H9 (cell line): ENCODE results near the gene ATP10B. TPM values are rescaled to one million over a fixed set of nuclear protein-coding genes. Genes with fewer than 3 reads are reported as not detected.

Experiments
- DNase-seq: peaks from one replicate; pipeline ENCODE4 v3.0.0-alpha.2; 2017
- H2AFZ ChIP-seq: one replicate; pipeline ENCODE4 v1.6.1; 2013; ENCODE audit warnings: mild to moderate bottlenecking, low read length, control low read depth, moderate library complexity
- H2AK5ac ChIP-seq: 2 replicates; pipeline ENCODE4 v1.6.1; 2013; ENCODE audit warnings: low read length, control low read depth, mixed read lengths; ENCODE audit not compliant: insufficient read length
- H2BK120ac ChIP-seq: one replicate; pipeline ENCODE4 v1.6.1; 2013; ENCODE audit warnings: low read depth, mild to moderate bottlenecking, low read length, control low read depth, inconsistent platforms; ENCODE audit not compliant: poor library complexity, severe bottlenecking
- H2BK12ac ChIP-seq: 2 replicates; pipeline ENCODE4 v1.6.1; 2013; ENCODE audit warnings: low read length, control low read depth, mixed read lengths, low read depth; ENCODE audit not compliant: insufficient read length
- H2BK15ac ChIP-seq: 2 replicates; pipeline ENCODE4 v1.6.1; 2013; ENCODE audit warnings: low read depth, low read length, control low read depth
- H2BK20ac ChIP-seq: one replicate; pipeline ENCODE4 v1.6.1; 2013; ENCODE audit warnings: low read depth, mild to moderate bottlenecking, low read length, control low read depth, inconsistent platforms; ENCODE audit not compliant: poor library complexity, severe bottlenecking
- H2BK5ac ChIP-seq: 2 replicates; pipeline ENCODE4 v1.6.1; 2013; ENCODE audit warnings: low read length, control low read depth, mixed read lengths; ENCODE audit not compliant: insufficient read length
- H3K14ac ChIP-seq: 2 replicates; pipeline ENCODE4 v1.6.1; 2013; ENCODE audit warnings: low read length, control low read depth; ENCODE audit not compliant: insufficient read depth
- H3K18ac ChIP-seq: 2 replicates; pipeline ENCODE4 v1.6.1; 2013; ENCODE audit warnings: low read depth, mild to moderate bottlenecking, mixed read lengths, low read length, control low read depth; ENCODE audit not compliant: insufficient read length
- H3K23ac ChIP-seq: 2 replicates; pipeline ENCODE4 v1.6.1; 2013; ENCODE audit warnings: low read length, control low read depth, mixed read lengths, low read depth; ENCODE audit not compliant: insufficient read length
- H3K23me2 ChIP-seq: 2 replicates; pipeline ENCODE4 v1.6.1; 2013; ENCODE audit warnings: low read depth, mild to moderate bottlenecking, mixed read lengths, low read length, control low read depth; ENCODE audit not compliant: insufficient read length, poor library complexity, severe bottlenecking
- H3K27ac ChIP-seq: 2 replicates; pipeline ENCODE4 v1.5.1; 2013; ENCODE audit warnings: low read length, control low read depth, mixed read lengths, low read depth; ENCODE audit not compliant: insufficient read length
- H3K27me3 ChIP-seq: 2 replicates; pipeline ENCODE4 v1.6.1; 2013; ENCODE audit warnings: low read length, control low read depth, inconsistent platforms; ENCODE audit not compliant: insufficient read depth
- H3K4ac ChIP-seq: 2 replicates; pipeline ENCODE4 v1.6.1; 2013; ENCODE audit warnings: low read depth, mild to moderate bottlenecking, control low read depth, inconsistent platforms, low read length, moderate library complexity
- H3K4me1 ChIP-seq: 2 replicates; pipeline ENCODE4 v1.6.1; 2013; ENCODE audit warnings: low read length, control low read depth, inconsistent platforms; ENCODE audit not compliant: insufficient read depth
- H3K4me2 ChIP-seq: 2 replicates; pipeline ENCODE4 v1.6.1; 2013; ENCODE audit warnings: low read length, control low read depth, mixed read lengths; ENCODE audit not compliant: insufficient read length, insufficient read depth
- H3K56ac ChIP-seq: 2 replicates; pipeline ENCODE4 v1.6.1; 2013; ENCODE audit warnings: low read depth, mild to moderate bottlenecking, mixed read lengths, low read length, control low read depth; ENCODE audit not compliant: insufficient read length
- H3K79me1 ChIP-seq: 2 replicates; pipeline ENCODE4 v1.6.1; 2013; ENCODE audit warnings: low read depth, mild to moderate bottlenecking, moderate library complexity, low read length, control low read depth, inconsistent platforms; ENCODE audit not compliant: insufficient read depth, poor library complexity, severe bottlenecking
- H3K79me2 ChIP-seq: 2 replicates; pipeline ENCODE4 v1.6.1; 2013; ENCODE audit warnings: low read length, control low read depth, inconsistent platforms; ENCODE audit not compliant: insufficient read depth
- H3K9ac ChIP-seq: 2 replicates; pipeline ENCODE4 v1.6.1; 2013; ENCODE audit warnings: low read length, control low read depth, mixed read lengths; ENCODE audit not compliant: insufficient read length; ENCODE audit errors: extremely low read depth
- H3K9me3 ChIP-seq: one replicate; pipeline ENCODE4 v1.6.1; 2013; ENCODE audit warnings: low read depth, low read length, inconsistent platforms; ENCODE audit not compliant: control insufficient read depth
- H3T11ph ChIP-seq: one replicate; pipeline ENCODE4 v1.6.1; 2013; ENCODE audit warnings: mild to moderate bottlenecking, low read length, control low read depth, inconsistent platforms
- H4K20me1 ChIP-seq: one replicate; pipeline ENCODE4 v1.6.1; 2013; ENCODE audit not compliant: control insufficient read depth, insufficient read length, insufficient read depth
- H4K5ac ChIP-seq: 2 replicates; pipeline ENCODE4 v1.6.1; 2013; ENCODE audit warnings: low read depth, mild to moderate bottlenecking, mixed read lengths, low read length, control low read depth; ENCODE audit not compliant: insufficient read length
- H4K8ac ChIP-seq: replicated peaks from 2 replicates; pipeline ENCODE4 v1.6.1; 2013; ENCODE audit warnings: low read length, control low read depth, mixed read lengths, low read depth; ENCODE audit not compliant: insufficient read length
- H4K91ac ChIP-seq: 2 replicates; pipeline ENCODE4 v1.6.1; 2013; ENCODE audit warnings: low read depth, mild to moderate bottlenecking, moderate library complexity, mixed read lengths, low read length, control low read depth; ENCODE audit not compliant: insufficient read length
- H3K27ac Mint-ChIP-seq, 3 experiments: 2 replicates in 2 of 3; 3 replicates in 1 of 3; pipeline ENCODE4 v1.8.0; 2020 to 2021; ENCODE audit warnings: mixed read lengths in 3 of 3, mild to moderate bottlenecking in 1 of 3, moderate library complexity in 1 of 3
- H3K27me3 Mint-ChIP-seq: 2 replicates; pipeline ENCODE4 v1.8.0; 2021; ENCODE audit warnings: low read depth, mild to moderate bottlenecking, moderate library complexity, mixed read lengths
- H3K36me3 Mint-ChIP-seq, 3 experiments: 2 replicates in 2 of 3; 3 replicates in 1 of 3; pipeline ENCODE4 v1.8.0; 2020 to 2021; ENCODE audit warnings: low read depth in 3 of 3, mixed read lengths in 3 of 3; ENCODE audit not compliant: insufficient read depth in 1 of 3
- H3K4me1 Mint-ChIP-seq, 2 experiments: 2 replicates each; pipeline ENCODE4 v1.8.0; 2020; ENCODE audit warnings: mixed read lengths in 2 of 2
- H3K4me3 Mint-ChIP-seq, 2 experiments: 2 replicates in 1 of 2; 3 replicates in 1 of 2; pipeline ENCODE4 v1.8.0; 2020 to 2021; ENCODE audit warnings: mild to moderate bottlenecking in 2 of 2, mixed read lengths in 2 of 2, moderate library complexity in 1 of 2
- H3K9me3 Mint-ChIP-seq, 2 experiments: 2 replicates in 1 of 2; 3 replicates in 1 of 2; pipeline ENCODE4 v1.8.0; 2020; ENCODE audit warnings: mild to moderate bottlenecking in 2 of 2, mixed read lengths in 2 of 2, moderate library complexity in 1 of 2
- CTCF ChIP-seq: fragments of 200-600 bp; sonication (generic); conservative IDR thresholded peaks from 3 replicates; pipeline ENCODE4 v1.8.0; 2021; ENCODE audit warnings: antibody characterized with exemption, mild to moderate bottlenecking
- WGBS: extraction: QIAGEN DNeasy Blood & Tissue Kit; methylation state at CpG from one replicate; pipeline ENCODE4 v1.1.7; 2013; ENCODE audit warnings: missing lambda C conversion rate, low lambda C conversion rate, mixed read lengths; ENCODE audit not compliant: insufficient read length; ENCODE audit errors: extremely low coverage; 5-methylcytosine and 5-hydroxymethylcytosine counted together
- total RNA-seq: library from RNA; stranded (reverse); gene quantifications from 2 replicates; pipeline ENCODE4 v1.2.1, GENCODE V29; 2021

Gene ATP10B
- total RNA-seq, 1 experiment from 2014 or later, result 0.42 TPM

GRCh38 chr5:160619381-160619780 is 232.6 kb downstream of the ATP10B start:
- Histone ChIP-seq H3K23me2 (no peaks in the 10 kb centered on the region), H3K56ac (no peak overlapping the region), H2BK12ac (no peak overlapping the region), H3K27ac (no peak overlapping the region), H3K27me3 (no peaks in the 10 kb centered on the region), H4K5ac (no peak overlapping the region), H3T11ph (no peak overlapping the region), H4K91ac (no peak overlapping the region), H2BK5ac (no peak overlapping the region), H3K9me3 (no peaks in the 10 kb centered on the region), H3K18ac (no peak overlapping the region), H3K79me1 (no peaks in the 10 kb centered on the region), H3K14ac (no peak overlapping the region), H2AFZ (no peak overlapping the region), H4K8ac (no peak overlapping the region), H2BK120ac (no peak overlapping the region), H2BK20ac (no peak overlapping the region), H3K79me2 (no peaks in the 10 kb centered on the region), H3K4me1 (no peaks in the 10 kb centered on the region), H4K20me1 (no peaks in the 10 kb centered on the region), H3K9ac (no peak overlapping the region), H3K4ac (no peak overlapping the region), H2BK15ac (no peak overlapping the region), H3K23ac (no peak overlapping the region), H2AK5ac (no peak overlapping the region), H3K4me2 (no peak overlapping the region)
- TF ChIP-seq CTCF, result no peak
- Mint-ChIP-seq H3K9me3 (no peaks in the 10 kb centered on the region), H3K4me3 (no peak overlapping the region), H3K27ac (no peak overlapping the region; a peak in 1 of 7 replicates), H3K27me3 (no peaks in the 10 kb centered on the region), H3K36me3 (no peaks in the 10 kb centered on the region), H3K4me1 (peaks cover 0 to under 1% of the 10 kb centered on the region in 2 experiments; a peak in 1 of 4 replicates)
- no CpG with 5 or more reads among the region's 3 CpGs for WGBS
- DNase-seq, result no peak
